Testis (tissue), 3 donors: Measurements from ENCODE around the gene DMWD. TPM values are rescaled to one million over a fixed set of nuclear protein-coding genes. Genes with fewer than 3 reads are reported as not detected.

Experiments used
- DNase-seq: peaks from one replicate; pipeline ENCODE4 v3.0.0-alpha.2; 2019
- H3K27ac ChIP-seq, 2 donors: fragments of 200-600 bp; sonication (generic); one replicate each; pipeline ENCODE4 v1.5.1; 2019
- H3K27me3 ChIP-seq: fragments of 200-600 bp; sonication (generic); one replicate; pipeline ENCODE4 v1.5.1; 2019
- H3K36me3 ChIP-seq: fragments of 200-600 bp; sonication (generic); one replicate; pipeline ENCODE4 v1.5.1; 2017; ENCODE audit warnings: low read depth; ENCODE audit errors: missing control alignments
- H3K4me1 ChIP-seq: fragments of 200-600 bp; sonication (generic); one replicate; pipeline ENCODE4 v1.5.1; 2019
- H3K4me3 ChIP-seq, 2 donors: fragments of 200-600 bp; sonication (generic); one replicate each; pipeline ENCODE4 v1.5.1; 2017 to 2019
- H3K9me3 ChIP-seq: fragments of 200-600 bp; sonication (generic); one replicate; pipeline ENCODE4 v1.5.1; 2017
- CTCF ChIP-seq, 3 experiments: fragments of 450-650 bp in 2 of 3; fragments of 200-600 bp in 1 of 3; sonication (generic) in 1 of 3; IDR thresholded peaks; one replicate each; pipeline ENCODE4 v1.5.1; 2016 to 2019; ENCODE audit warnings: antibody characterized with exemption in 3 of 3, mild to moderate bottlenecking in 2 of 3, moderate library complexity in 1 of 3
- POLR2A ChIP-seq: fragments of 450-650 bp; IDR thresholded peaks from one replicate; pipeline ENCODE4 v1.6.1; 2017; ENCODE audit warnings: antibody characterized with exemption, mild to moderate bottlenecking, moderate library complexity
- WGBS, 2 donors: methylation state at CpG; one replicate each; pipeline ENCODE4 v1.1.5; 2018; 5-methylcytosine and 5-hydroxymethylcytosine counted together
- intact Hi-C: fragments of 100-400 bp; cut with DNase I; formaldehyde crosslinking; loops from one replicate; pipeline ENCODE4 v1.15.1; 2023; ENCODE audit warnings: low total_unique reads
- polyA plus RNA-seq: library from polyadenylated mRNA; stranded (reverse); fragments of 350-450 nt; fragmentation: Illumina TruSeq; extraction: RNeasy Lipid Tissue Mini Kit (QIAGEN cat#74804); gene quantifications from one replicate; pipeline ENCODE4 v1.2.3, GENCODE V29; 2014; ENCODE audit warnings: low read depth, low replicate concordance; ENCODE audit not compliant: insufficient read depth
- total RNA-seq, 2 donors: library from RNA; depleted of rRNA; stranded (reverse); fragments of >200 nt; gene quantifications; one replicate each; pipeline ENCODE4 v1.2.3, GENCODE V29; 2016

DMWD gene
- total and polyA plus RNA-seq, 3 donors from 2014 or later = 59.0 to 124 (median 111) TPM

GRCh38 chr19:45790942-45791341, 1.7 kb downstream of the DMWD start:
- H3K4me1 ChIP-seq = peaks cover 15% of the 10 kb centered on the region
- no peaks in the 10 kb centered on the region for H3K9me3 ChIP-seq
- no peak for TF ChIP-seq POLR2A
- TF ChIP-seq CTCF (IDR thresholded peaks at IDR 0.05) = no peak
- DNase-seq = no peak
- no peak overlapping the region for H3K27ac ChIP-seq
- no peaks in the 10 kb centered on the region for H3K36me3 ChIP-seq
- 82 to 85% methylated on average over 8 of the region's 8 CpGs for WGBS, 2 donors
- no peaks in the 10 kb centered on the region for H3K27me3 ChIP-seq
- no peak overlapping the region for H3K4me3 ChIP-seq
- intact Hi-C loops = no loop called here

- Histone ChIP-seq H3K4me1 (peaks cover 15% of the 10 kb centered on the region), H3K4me3 (no peak overlapping the region), H3K36me3 (no peaks in the 10 kb centered on the region), H3K27ac (no peak overlapping the region), H3K9me3 (no peaks in the 10 kb centered on the region), H3K27me3 (no peaks in the 10 kb centered on the region)
- no peak for DNase-seq
- TF ChIP-seq POLR2A (no peak), CTCF (IDR thresholded peaks at IDR 0.05) (no peak)
- 90 to 91% methylated on average over 15 of the region's 15 CpGs for WGBS, 2 donors
- intact Hi-C loops = no loop called here
Observed at GRCh38 chr19:45789035-45789786, 3.4 kb downstream of the DMWD start.

GRCh38 chr19:45786533-45786894, 6.1 kb downstream of the DMWD start:
- intact Hi-C loops = no loop called here
- Histone ChIP-seq H3K4me3 (no peak overlapping the region), H3K9me3 (no peaks in the 10 kb centered on the region), H3K27ac (no peak overlapping the region), H3K4me1 (peaks cover 21% of the 10 kb centered on the region), H3K36me3 (no peaks in the 10 kb centered on the region), H3K27me3 (no peaks in the 10 kb centered on the region)
- TF ChIP-seq POLR2A = no peak
- no peak for TF ChIP-seq CTCF (IDR thresholded peaks at IDR 0.05)
- DNase-seq = no peak
- WGBS, 2 donors = 94 to 95% methylated on average over 9 to 16 of the region's 21 CpGs

GRCh38 chr19:45785781-45786532, 6.7 kb downstream of the DMWD start:
- 92 to 94% methylated on average over 13 to 57 of the region's 57 CpGs for WGBS, 2 donors
- TF ChIP-seq POLR2A (no peak), CTCF (IDR thresholded peaks at IDR 0.05) (no peak)
- H3K27me3 ChIP-seq = no peaks in the 10 kb centered on the region
- H3K4me3 ChIP-seq = no peak overlapping the region
- peaks cover 18% of the 10 kb centered on the region for H3K4me1 ChIP-seq
- no peaks in the 10 kb centered on the region for H3K9me3 ChIP-seq
- no peaks in the 10 kb centered on the region for H3K36me3 ChIP-seq
- H3K27ac ChIP-seq = no peak overlapping the region
- intact Hi-C loops = no loop called here
- no peak for DNase-seq
